ENCODE results near the gene CCR7.

Gene CCR7

DNA sequence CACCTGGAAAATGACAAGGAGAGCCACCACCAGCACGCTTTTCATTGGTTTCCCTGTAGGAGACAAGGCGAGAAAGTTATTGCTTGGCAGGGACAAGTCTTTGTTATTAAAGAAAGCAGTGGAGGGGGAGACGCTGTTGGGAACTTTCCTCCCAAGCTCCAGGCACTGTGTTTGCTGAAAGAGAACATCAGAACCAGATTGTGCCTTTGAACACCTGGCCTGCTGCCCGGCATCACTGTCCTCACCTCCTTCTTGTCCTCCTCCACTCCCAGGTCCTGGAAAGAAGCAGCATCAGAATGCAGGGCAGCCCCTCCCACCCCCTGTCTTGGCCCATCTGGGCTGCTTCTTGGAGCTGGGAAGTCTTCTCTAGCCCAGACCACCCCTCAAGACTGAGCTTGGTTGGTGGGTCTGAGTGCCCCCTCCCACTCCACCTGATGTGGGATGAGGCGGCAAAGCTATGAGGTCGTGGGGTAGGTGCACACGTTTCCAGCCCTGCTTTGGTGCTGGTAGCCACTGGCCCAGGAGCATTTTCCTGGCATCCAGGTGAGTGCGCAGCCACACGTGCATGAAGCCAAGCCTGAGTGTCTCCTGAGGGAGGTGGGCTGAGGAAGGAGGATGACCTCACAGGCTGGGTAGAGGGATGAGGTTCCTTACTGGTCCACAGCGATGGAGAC lies 6.2 kb downstream of the CCR7 start:
- H3K9me3 ChIP-seq = no peaks in the 10 kb centered on the region
- TF ChIP-seq, protein P1, sequence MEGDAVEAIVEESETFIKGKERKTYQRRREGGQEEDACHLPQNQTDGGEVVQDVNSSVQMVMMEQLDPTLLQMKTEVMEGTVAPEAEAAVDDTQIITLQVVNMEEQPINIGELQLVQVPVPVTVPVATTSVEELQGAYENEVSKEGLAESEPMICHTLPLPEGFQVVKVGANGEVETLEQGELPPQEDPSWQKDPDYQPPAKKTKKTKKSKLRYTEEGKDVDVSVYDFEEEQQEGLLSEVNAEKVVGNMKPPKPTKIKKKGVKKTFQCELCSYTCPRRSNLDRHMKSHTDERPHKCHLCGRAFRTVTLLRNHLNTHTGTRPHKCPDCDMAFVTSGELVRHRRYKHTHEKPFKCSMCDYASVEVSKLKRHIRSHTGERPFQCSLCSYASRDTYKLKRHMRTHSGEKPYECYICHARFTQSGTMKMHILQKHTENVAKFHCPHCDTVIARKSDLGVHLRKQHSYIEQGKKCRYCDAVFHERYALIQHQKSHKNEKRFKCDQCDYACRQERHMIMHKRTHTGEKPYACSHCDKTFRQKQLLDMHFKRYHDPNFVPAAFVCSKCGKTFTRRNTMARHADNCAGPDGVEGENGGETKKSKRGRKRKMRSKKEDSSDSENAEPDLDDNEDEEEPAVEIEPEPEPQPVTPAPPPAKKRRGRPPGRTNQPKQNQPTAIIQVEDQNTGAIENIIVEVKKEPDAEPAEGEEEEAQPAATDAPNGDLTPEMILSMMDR (IDR thresholded peaks at IDR 0.05) = no peak
- no peaks in the 10 kb centered on the region for H3K36me3 ChIP-seq
- peaks cover 95% of the 10 kb centered on the region for H3K27me3 ChIP-seq
- H3K4me3 ChIP-seq (ENCODE audit: low read depth in 1 of 2, low read length in 1 of 2) = no peak overlapping the region
- H3K4me1 ChIP-seq (ENCODE audit: control insufficient read depth in 1 of 2, insufficient read depth in 1 of 2, low read depth in 1 of 2, low read length in 1 of 2) = peaks cover 0 to 3% of the 10 kb centered on the region in 2 experiments
- no peak overlapping the region for H3K27ac ChIP-seq

DNA sequence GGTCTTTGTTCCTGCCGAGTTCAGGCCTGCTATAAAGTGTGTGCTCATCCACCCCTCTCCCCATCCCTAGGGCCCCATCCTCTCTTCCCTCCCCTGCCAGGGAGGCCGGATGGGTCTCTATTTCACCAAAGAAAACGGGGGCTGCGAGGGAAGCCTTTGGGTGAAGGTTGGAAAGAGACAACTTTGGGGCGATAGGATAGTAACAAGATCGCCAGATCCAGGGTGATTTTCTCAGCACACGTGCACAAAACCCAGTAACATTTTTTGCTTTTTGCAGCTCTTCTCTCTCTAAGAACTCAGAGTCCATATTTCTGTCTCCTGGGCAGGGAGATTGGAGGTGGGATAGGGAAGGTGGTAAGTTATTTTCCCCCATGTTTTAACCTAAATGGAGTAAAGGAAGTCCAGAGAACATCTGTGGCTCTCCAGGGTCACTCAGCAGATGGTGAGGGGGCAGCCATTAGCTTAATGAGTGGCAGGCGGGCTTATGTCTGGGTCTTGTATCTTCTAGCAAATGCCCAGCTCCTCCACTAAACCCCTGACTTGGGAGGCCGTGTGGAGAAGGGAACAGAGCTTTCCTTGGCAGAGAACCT lies 6.9 kb downstream of the CCR7 start:
- Histone ChIP-seq H3K27me3 (peaks cover 88% of the 10 kb centered on the region), H3K9me3 (no peaks in the 10 kb centered on the region), H3K36me3 (no peaks in the 10 kb centered on the region), H3K4me1 (ENCODE audit: control insufficient read depth in 1 of 2, insufficient read depth in 1 of 2, low read depth in 1 of 2, low read length in 1 of 2) (peaks cover 0 to 7% of the 10 kb centered on the region in 2 experiments), H3K27ac (no peak overlapping the region), H3K4me3 (ENCODE audit: low read depth in 1 of 2, low read length in 1 of 2) (no peak overlapping the region)
- TF ChIP-seq, protein P1 (IDR thresholded peaks at IDR 0.05) = no peak

DNA sequence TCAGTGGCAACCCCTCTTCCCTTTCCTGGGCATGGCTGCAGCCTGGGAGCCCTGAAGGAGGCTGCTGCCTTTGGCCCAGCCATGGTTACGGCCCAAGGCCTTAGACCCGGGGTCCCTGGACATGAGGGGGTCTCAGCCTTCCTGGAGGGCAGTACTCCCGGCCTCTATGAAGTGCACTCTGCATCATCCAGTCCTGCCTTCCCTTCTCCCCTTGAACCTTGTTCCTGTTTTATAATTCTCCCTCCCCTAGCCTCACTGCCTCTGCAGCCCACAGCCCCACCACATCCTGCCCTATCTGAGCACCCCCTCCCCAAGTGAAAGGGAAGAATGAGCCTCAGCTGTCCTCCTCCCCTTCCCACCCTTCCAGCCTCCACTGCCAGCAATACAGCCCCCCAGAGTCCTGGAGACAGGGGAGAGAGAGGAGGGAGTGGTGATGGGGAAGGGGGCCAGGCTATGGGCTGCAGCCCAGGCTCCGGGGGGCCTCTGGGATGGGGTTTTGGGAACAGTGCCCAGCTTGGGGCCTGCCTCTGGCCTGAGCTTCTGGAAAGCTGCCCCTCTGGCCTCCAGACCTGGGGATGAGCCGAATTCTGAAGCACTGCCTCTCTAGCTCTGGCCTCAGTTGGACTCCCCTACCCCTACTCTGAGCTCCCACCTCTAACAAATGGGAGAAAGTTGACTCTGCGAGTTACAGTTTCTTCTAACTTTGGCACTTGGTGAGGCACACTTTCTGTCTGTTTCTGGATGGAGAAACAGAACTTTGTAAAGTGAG lies 7.6 kb downstream of the CCR7 start:
- H3K4me1 ChIP-seq (ENCODE audit: control insufficient read depth in 1 of 2, insufficient read depth in 1 of 2, low read depth in 1 of 2, low read length in 1 of 2) = peaks cover 0 to 7% of the 10 kb centered on the region in 2 experiments

DNA sequence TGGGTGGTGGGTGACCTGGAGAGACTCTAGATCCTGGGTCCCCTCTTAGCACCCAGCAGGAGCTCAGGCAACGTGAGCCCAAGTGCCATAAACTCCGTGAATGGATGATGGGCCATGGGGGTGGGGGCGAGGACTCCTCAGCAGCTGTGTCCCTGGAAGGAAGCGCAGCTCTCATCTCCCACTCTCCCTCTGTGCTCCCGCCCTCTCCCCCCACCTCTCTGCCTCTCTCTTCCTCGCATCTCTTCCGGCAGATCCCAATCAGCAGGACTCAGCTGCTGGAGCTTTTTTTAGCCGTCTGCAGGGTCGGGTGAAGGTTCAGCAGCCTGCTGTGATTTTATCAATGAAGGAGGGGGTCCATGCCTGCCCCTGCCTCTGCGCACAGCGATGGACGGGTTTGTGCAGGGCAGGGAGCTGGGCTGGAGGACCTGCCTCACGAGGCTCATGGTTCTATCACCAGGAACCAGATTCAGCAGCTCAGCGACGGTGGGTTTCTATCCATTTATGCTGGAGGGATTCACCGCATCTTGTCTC lies 8.3 kb downstream of the CCR7 start:
- H3K36me3 ChIP-seq = no peaks in the 10 kb centered on the region
- H3K4me3 ChIP-seq (ENCODE audit: low read depth in 1 of 2, low read length in 1 of 2) = no peak overlapping the region
- H3K4me1 ChIP-seq (ENCODE audit: control insufficient read depth in 1 of 2, insufficient read depth in 1 of 2, low read depth in 1 of 2, low read length in 1 of 2) = peaks cover 0 to 7% of the 10 kb centered on the region in 2 experiments
- TF ChIP-seq, protein P1 (IDR thresholded peaks at IDR 0.05) = no peak
- H3K9me3 ChIP-seq = no peaks in the 10 kb centered on the region
- no peak overlapping the region for H3K27ac ChIP-seq
- peaks cover 74% of the 10 kb centered on the region for H3K27me3 ChIP-seq

More for the DNA sequence above, 7.6 kb downstream of the CCR7 start:
- no peaks in the 10 kb centered on the region for H3K36me3 ChIP-seq
- no peak overlapping the region for H3K27ac ChIP-seq
- TF ChIP-seq, protein P1 (IDR thresholded peaks at IDR 0.05) = no peak
- H3K9me3 ChIP-seq = no peaks in the 10 kb centered on the region
- peaks cover 81% of the 10 kb centered on the region for H3K27me3 ChIP-seq
- H3K4me3 ChIP-seq (ENCODE audit: low read depth in 1 of 2, low read length in 1 of 2) = no peak overlapping the region

DNA sequence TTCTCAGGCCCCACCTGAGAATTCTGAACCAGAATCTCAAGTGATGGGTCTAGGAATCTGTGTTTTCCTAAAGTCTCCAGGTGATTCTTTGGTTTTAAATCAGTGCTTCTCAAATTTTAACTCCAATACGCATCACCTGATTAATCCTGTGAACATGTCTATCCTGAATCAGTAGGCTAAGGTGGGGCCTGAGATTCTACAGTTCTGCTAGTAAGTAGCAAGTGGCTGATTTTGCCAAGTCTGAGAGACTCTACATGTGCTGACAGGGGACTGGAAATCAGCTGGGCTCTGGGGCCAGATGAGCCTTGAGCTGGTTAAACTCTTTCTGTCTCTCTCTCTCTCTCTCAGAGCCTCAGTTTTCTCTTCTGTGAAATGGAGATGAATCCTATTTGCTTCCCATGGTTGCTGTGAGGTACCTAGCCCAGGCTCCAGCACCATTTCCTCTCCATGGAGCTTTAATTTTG lies 9.0 kb downstream of the CCR7 start:
- TF ChIP-seq, protein P1 (IDR thresholded peaks at IDR 0.05) = no peak
- Histone ChIP-seq H3K9me3 (no peaks in the 10 kb centered on the region), H3K4me1 (ENCODE audit: control insufficient read depth in 1 of 2, insufficient read depth in 1 of 2, low read depth in 1 of 2, low read length in 1 of 2) (peaks cover 0 to 7% of the 10 kb centered on the region in 2 experiments), H3K27me3 (peaks cover 67% of the 10 kb centered on the region), H3K27ac (no peak overlapping the region), H3K4me3 (ENCODE audit: low read depth in 1 of 2, low read length in 1 of 2) (no peak overlapping the region), H3K36me3 (no peaks in the 10 kb centered on the region)

All from neutrophil (primary cell).